ENCODE results near the gene ATG14.
A peak's percentile ranks its signal among the peaks of the same experiment; 100 is the strongest.
"Not testable (repeated sequence)": the region's sequence is repeated elsewhere in the genome, so short reads cannot be mapped to it uniquely, and the experiment has no call there.

ATG14 gene

GRCh38 chr14:55350461-55350860, 61.2 kb downstream of the ATG14 start:
- DNase-seq (ENCODE audit: low read depth) = no peak

GRCh38 chr14:55349565-55349964, 62.1 kb downstream of the ATG14 start:
- no peak for DNase-seq (ENCODE audit: low read depth)

GRCh38 chr14:55348766-55349453, 62.7 kb downstream of the ATG14 start:
- DNase-seq (ENCODE audit: low read depth) = no peak

- DNase-seq (ENCODE audit: low read depth) = no peak
Observed at GRCh38 chr14:55347748-55348147, 63.9 kb downstream of the ATG14 start.

- no peak for DNase-seq (ENCODE audit: low read depth)
Observed at GRCh38 chr14:55347040-55347439, 64.6 kb downstream of the ATG14 start.

- DNase-seq (ENCODE audit: low read depth) = not testable (repeated sequence)
Observed at GRCh38 chr14:55344582-55345163, 67.0 kb downstream of the ATG14 start.

GRCh38 chr14:55341781-55342180, 69.8 kb downstream of the ATG14 start:
- DNase-seq (ENCODE audit: low read depth) = no peak

DNA sequence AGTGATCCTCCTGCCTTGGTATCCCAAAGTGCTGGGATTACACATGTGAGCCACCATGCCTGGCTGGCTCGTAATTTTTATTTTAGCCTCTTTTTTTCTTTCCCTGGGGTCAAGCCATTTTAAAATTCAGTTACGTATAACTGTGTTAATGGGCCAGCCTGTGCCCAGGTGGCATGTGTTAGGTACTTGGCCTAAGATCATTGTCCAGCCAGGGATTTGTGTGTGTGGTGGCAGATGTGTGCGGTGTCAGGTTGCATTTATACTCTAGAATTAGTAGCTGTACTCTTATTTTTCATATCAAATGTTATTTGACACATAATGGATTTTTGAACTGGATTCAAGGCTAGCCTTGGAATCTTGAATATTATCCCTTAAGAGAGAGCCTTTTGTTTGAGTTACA, 71.1 kb downstream of the ATG14 start:
- DNase-seq (ENCODE audit: low read depth) = no peak

GRCh38 chr14:55339770-55340169, 71.9 kb downstream of the ATG14 start:
- DNase-seq (ENCODE audit: low read depth) = peak; percentile 17

DNA sequence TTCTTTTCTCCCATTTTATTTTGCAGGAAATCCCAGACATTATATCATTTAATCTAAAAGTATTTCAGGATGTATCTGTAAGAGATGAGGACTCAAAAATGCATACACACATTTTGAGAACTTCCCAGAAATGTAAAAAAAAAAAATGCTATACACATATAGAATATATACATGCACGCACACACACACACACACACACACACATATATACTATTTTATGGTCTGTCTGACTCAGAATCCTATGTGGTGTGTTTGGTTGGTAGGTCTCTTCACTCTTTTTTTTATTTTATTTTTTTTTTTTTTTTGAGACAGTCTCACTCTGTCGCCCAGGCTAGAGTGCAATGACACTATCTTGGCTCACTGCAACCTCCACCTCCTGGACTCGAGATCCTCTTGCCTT, 74.9 kb downstream of the ATG14 start:
- DNase-seq (ENCODE audit: low read depth) = no peak

- no peak for DNase-seq (ENCODE audit: low read depth)
Observed at GRCh38 chr14:55336162-55336561, 75.5 kb downstream of the ATG14 start.

- DNase-seq (ENCODE audit: low read depth) = no peak
Observed at GRCh38 chr14:55333711-55334485, 77.7 kb downstream of the ATG14 start.

GRCh38 chr14:55332654-55333570, 78.7 kb downstream of the ATG14 start:
- no peak for DNase-seq (ENCODE audit: low read depth)

DNA sequence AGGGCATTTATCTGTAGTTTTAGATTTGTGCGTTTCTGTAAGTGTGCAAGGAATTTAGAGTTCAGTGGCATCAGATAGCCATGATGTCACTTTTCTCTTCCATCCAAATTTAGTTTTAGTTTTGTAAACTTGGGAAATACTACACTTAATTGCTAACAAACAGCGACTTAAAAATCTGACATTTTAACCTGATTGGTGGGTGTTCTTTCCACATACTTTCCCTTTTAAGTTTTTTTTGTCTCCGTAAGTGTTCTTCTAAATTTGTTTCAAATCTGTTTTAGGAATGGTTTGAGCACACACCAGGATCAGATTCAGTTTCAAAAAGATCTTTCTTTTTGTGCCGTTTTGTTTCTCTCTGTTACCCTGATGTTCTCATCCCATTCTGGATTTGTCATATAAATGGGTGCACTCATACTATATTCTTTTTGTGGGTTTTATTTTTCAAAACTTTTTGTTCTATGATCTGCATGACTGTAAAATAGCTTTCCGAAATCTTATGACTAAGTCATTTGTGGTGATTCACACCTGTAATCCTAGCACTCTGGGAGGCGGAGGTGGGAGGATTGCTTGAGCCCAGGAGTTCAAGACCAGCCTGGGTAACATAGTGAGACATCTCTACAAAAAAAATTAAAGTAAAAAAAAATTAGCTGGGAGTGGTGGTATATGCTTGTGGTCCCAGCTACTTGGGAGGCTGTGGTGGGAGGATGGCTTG, 81.5 kb downstream of the ATG14 start:
- peak; percentile 32 for DNase-seq (ENCODE audit: low read depth)

GRCh38 chr14:55328317-55328716, 83.3 kb downstream of the ATG14 start:
- no peak for DNase-seq (ENCODE audit: low read depth)

DNA sequence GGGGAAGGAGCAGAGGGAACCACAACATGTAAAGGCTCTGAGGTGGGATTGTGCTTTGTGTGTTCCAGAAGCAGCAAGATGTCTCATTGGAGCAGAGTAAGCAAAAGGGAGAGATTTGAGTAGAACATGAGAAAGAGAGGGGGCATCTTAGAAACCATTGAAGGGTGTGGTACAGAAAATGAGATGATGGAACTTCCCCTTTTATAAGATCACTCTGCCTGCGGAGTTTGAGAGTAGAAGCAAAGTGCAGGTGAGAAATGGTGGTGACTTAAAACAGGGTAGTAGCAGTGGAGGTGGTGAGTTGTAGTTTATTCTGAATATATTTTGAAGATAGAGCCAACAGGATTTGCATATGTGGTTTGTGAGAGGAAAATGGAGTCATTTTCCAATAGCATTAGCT, 84.5 kb downstream of the ATG14 start:
- DNase-seq (ENCODE audit: low read depth) = no peak

- DNase-seq (ENCODE audit: low read depth) = no peak
Observed at GRCh38 chr14:55324812-55325211, 86.8 kb downstream of the ATG14 start.

GRCh38 chr14:55323910-55324309, 87.7 kb downstream of the ATG14 start:
- DNase-seq (ENCODE audit: low read depth) = no peak

DNA sequence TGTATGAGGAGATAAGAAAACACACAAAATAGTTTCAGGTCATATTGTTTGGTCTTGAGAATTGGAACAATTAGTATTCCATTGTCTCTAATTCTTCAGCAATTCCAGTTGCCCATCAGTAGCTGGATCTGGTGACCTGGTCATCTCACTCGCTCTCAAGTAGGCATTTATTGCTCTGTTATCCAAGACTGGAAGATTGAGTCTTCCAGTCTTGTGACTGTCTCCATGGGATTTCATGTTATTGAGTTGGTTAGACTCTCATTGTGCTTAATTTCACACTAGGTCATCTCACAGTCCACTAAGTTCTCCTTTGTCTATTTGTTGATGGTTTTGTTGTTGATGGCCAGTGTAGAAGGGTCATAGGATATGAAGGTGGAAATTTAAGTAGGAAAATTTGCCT, 92.9 kb downstream of the ATG14 start:
- no peak for DNase-seq (ENCODE audit: low read depth)

DNA sequence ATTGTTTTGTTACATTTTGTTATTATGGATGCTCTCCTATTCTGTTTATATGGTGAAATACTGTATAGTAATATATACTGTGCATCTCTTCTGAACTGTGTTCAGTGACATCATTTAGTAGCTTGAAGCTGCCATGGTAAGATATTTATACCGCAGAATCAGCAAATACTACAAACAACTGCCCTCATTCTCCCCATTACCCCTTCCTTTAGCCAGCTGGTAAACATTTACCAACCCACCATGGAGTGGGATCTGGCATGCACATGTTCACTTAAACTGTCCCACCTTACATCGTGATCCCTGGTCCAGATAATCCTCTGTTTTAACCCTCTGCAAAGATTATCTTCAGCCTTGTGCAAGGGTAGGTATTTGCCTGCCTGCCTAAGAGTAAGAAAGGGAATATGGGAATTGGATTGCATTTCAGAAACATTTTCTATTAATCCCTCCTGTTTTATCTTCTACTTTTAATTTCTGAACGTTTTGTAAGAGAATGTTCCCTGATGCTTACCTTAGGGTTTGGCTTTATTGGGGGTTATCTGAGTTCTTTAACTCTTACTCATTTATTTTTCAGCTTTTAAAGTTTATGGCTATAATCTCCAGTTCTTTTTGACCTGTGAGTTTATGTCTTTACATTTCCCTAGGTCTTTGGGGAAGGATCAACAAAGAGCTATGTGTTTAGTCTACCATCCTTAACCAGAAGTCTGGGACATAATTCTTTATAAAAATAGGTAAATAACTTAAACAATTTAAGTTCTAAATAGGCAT, 93.9 kb downstream of the ATG14 start:
- no peak for DNase-seq (ENCODE audit: low read depth)

GRCh38 chr14:55316564-55316963, 95.1 kb downstream of the ATG14 start:
- no peak for DNase-seq (ENCODE audit: low read depth)

All from stimulated activated CD4-positive, alpha-beta T cell treated with anti-CD3 and anti-CD28 coated beads, Interleukin-2, amount 100 ng/mL, for 4 hours (primary cell).